Caco-2 (cell line): ENCODE data around the gene ERC2. TPM values are rescaled to one million over a fixed set of nuclear protein-coding genes. Genes with fewer than 3 reads are reported as not detected.
A peak's percentile ranks its signal among the peaks of the same experiment; 100 is the strongest.

Experiments
- BruUV-seq: library from RNA; stranded (reverse); fragments of 400-500 nt; replicated peaks from 2 replicates; lab custom pipeline; 2021; lab: Mats Ljungman, UMichigan
- CTCF ChIA-PET: fragments of 300-600 bp; sonication (Branson Sonifier 250); formaldehyde crosslinking; loops from one replicate; lab custom pipeline; 2022; ENCODE audit warnings: antibody characterized with exemption; lab: Charles Lee
- POLR2A ChIA-PET: fragments of 300-600 bp; sonication (Branson Sonifier 250); formaldehyde crosslinking; loops from one replicate; lab custom pipeline; 2022; ENCODE audit warnings: antibody characterized with exemption; lab: Charles Lee
- DNase-seq, 2 experiments: peaks; one replicate each; pipeline versions ENCODE4 v3.0.0 to v3.0.0-alpha.2; 2020 to 2022
- H3K27me3 ChIP-seq: replicated peaks from 2 replicates; pipeline ENCODE4 v1.6.0; 2011; ENCODE audit warnings: low read length; ENCODE audit not compliant: control insufficient read depth, insufficient read depth
- H3K36me3 ChIP-seq: 2 replicates; pipeline ENCODE4 v1.5.1; 2011; ENCODE audit warnings: low read length; ENCODE audit not compliant: control insufficient read depth, insufficient read depth
- H3K4me1 ChIP-seq: fragments of 250-450 bp; sonication (Bioruptor Pico); 2 replicates; pipeline ENCODE4 v1.5.1; 2020; ENCODE audit warnings: mild to moderate bottlenecking
- H3K4me3 ChIP-seq: 2 replicates; pipeline ENCODE4 v1.5.1; 2011; ENCODE audit warnings: low read depth, mild to moderate bottlenecking, control low read depth, low read length
- H3K9me3 ChIP-seq: fragments of 250-450 bp; sonication (Bioruptor Pico); 2 replicates; pipeline ENCODE4 v1.5.1; 2020; ENCODE audit warnings: mild to moderate bottlenecking, moderate library complexity
- H3K27ac Mint-ChIP-seq: one replicate; pipeline ENCODE4 v1.8.0; 2022; ENCODE audit warnings: mixed read lengths; ENCODE audit not compliant: unreplicated experiment
- H3K27me3 Mint-ChIP-seq: one replicate; pipeline ENCODE4 v1.8.0; 2022; ENCODE audit warnings: mixed read lengths; ENCODE audit not compliant: insufficient read depth, unreplicated experiment
- H3K36me3 Mint-ChIP-seq: one replicate; pipeline ENCODE4 v1.8.0; 2022; ENCODE audit warnings: mild to moderate bottlenecking, mixed read lengths; ENCODE audit not compliant: insufficient read depth, unreplicated experiment
- H3K4me1 Mint-ChIP-seq: one replicate; pipeline ENCODE4 v1.8.0; 2022; ENCODE audit warnings: low read depth, mixed read lengths; ENCODE audit not compliant: unreplicated experiment
- H3K4me3 Mint-ChIP-seq: one replicate; pipeline ENCODE4 v1.8.0; 2022; ENCODE audit warnings: mild to moderate bottlenecking, moderate library complexity, mixed read lengths; ENCODE audit not compliant: unreplicated experiment
- H3K9me3 Mint-ChIP-seq: one replicate; pipeline ENCODE4 v1.8.0; 2022; ENCODE audit warnings: mixed read lengths; ENCODE audit not compliant: unreplicated experiment
- intact Hi-C: fragments of 100-400 bp; cut with micrococcal nuclease; formaldehyde crosslinking; loops from one replicate; pipeline ENCODE4 v1.10.0; 2022; ENCODE audit not compliant: unreplicated experiment
- total RNA-seq: library from RNA; stranded (reverse); gene quantifications from 2 replicates; pipeline ENCODE4 v1.2.3, GENCODE V29; 2022
- TF ChIP-seq, protein P1 (sequence below), 2 experiments: fragments of 200-600 bp in 1 of 2; IDR thresholded peaks; 1 replicate in 1 of 2; 2 replicates in 1 of 2; pipeline versions ENCODE4 v1.5.1 to v1.8.0; 2011 to 2022; ENCODE audit warnings: antibody characterized with exemption in 1 of 2, control low read depth in 1 of 2, inconsistent platforms in 1 of 2, low read depth in 1 of 2, low read length in 1 of 2, mild to moderate bottlenecking in 1 of 2, moderate library complexity in 1 of 2; ENCODE audit not compliant: insufficient read depth in 1 of 2, severe bottlenecking in 1 of 2, unreplicated experiment in 1 of 2

ERC2 gene
- total RNA-seq, 1 experiment from 2014 or later, result 0.54 TPM

DNA sequence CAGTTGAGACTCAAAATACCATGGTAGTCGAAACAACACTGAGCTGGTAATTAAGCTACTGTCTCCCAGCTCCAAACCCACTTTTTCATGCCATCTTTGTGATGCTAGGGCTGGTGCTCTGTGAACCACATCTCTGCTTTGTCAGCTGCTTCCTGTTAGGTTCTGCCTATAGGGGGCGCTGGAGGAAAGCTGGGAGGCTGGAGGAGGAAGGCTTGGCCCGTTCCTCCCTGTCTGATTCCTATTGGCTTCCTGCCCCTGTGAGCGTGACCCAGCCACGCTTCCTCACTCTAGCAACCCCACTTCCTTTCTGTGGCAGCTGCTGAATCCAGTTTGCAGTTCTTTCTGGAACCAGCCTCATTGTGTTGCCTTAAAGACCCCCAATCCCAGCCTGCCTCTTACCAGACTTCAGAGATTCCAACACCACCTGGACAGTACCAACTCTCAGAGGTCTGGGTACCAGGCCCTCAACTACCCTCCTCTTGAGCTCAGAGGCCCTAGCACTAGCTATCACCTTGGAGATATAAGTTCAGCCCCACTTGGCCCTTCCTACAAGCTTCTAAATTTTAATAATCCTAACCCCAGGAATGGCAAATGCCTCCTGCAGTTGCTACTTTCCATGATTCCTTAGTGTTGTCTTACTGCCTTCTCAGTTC, 120.9 kb downstream of the ERC2 start:
- H3K27me3 ChIP-seq, result no peaks in the 10 kb centered on the region
- H3K4me1 ChIP-seq, result no peaks in the 10 kb centered on the region
- BruUV-seq, result no TSS peak
- Mint-ChIP-seq H3K4me1 (no peaks in the 10 kb centered on the region), H3K9me3 (no peaks in the 10 kb centered on the region), H3K27ac (no peak overlapping the region), H3K4me3 (no peak overlapping the region), H3K27me3 (peaks cover 4% of the 10 kb centered on the region), H3K36me3 (no peaks in the 10 kb centered on the region)
- POLR2A ChIA-PET, result no interaction called here
- H3K9me3 ChIP-seq, result no peaks in the 10 kb centered on the region
- intact Hi-C loops, result no loop called here
- CTCF ChIA-PET, result no interaction called here
- no peak overlapping the region for H3K4me3 ChIP-seq
- no peaks in the 10 kb centered on the region for H3K36me3 ChIP-seq
- TF ChIP-seq, protein P1, sequence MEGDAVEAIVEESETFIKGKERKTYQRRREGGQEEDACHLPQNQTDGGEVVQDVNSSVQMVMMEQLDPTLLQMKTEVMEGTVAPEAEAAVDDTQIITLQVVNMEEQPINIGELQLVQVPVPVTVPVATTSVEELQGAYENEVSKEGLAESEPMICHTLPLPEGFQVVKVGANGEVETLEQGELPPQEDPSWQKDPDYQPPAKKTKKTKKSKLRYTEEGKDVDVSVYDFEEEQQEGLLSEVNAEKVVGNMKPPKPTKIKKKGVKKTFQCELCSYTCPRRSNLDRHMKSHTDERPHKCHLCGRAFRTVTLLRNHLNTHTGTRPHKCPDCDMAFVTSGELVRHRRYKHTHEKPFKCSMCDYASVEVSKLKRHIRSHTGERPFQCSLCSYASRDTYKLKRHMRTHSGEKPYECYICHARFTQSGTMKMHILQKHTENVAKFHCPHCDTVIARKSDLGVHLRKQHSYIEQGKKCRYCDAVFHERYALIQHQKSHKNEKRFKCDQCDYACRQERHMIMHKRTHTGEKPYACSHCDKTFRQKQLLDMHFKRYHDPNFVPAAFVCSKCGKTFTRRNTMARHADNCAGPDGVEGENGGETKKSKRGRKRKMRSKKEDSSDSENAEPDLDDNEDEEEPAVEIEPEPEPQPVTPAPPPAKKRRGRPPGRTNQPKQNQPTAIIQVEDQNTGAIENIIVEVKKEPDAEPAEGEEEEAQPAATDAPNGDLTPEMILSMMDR (IDR thresholded peaks at IDR 0.05; ENCODE audit: insufficient read depth in 1 of 2, low read depth in 1 of 2, low read length in 1 of 2, severe bottlenecking in 1 of 2, unreplicated experiment in 1 of 2), result peak in 1 of 2 experiments; percentile 18
- DNase-seq, result peak in 1 of 2 experiments; percentile 9

DNA sequence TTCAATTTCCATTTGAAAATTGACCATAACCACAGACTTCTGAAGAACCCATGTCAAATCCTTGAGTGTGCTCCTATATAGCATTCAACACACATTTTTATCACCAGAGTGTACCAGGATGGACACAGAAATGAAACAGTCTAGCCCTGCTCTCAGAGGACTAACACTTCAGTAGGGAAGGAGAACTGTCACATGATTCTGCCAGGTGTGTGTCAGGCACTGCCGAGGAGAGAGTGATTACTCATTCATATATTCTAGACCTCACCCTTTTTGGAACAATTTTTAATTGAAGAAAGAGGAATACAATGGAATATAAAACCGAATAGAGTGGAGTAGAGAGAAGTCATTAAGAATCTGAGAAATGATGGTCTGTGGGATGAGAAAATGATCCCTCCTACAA, 125.8 kb downstream of the ERC2 start:
- DNase-seq, result no peak
- no peak overlapping the region for H3K4me3 ChIP-seq
- no peaks in the 10 kb centered on the region for H3K4me1 ChIP-seq
- intact Hi-C loops, result no loop called here
- POLR2A ChIA-PET, result no interaction called here
- H3K9me3 ChIP-seq, result no peaks in the 10 kb centered on the region
- CTCF ChIA-PET, result interaction anchor here (0.5 kb wide), 1 partner anchor 1325 kb away, joined by 3 read pairs; no protein-coding TSS in a partner anchor
- Mint-ChIP-seq H3K4me1 (no peaks in the 10 kb centered on the region), H3K4me3 (no peak overlapping the region), H3K9me3 (no peaks in the 10 kb centered on the region), H3K36me3 (no peaks in the 10 kb centered on the region), H3K27me3 (no peaks in the 10 kb centered on the region), H3K27ac (no peak overlapping the region)
- no peaks in the 10 kb centered on the region for H3K27me3 ChIP-seq
- TF ChIP-seq, protein P1 (IDR thresholded peaks at IDR 0.05; ENCODE audit: insufficient read depth in 1 of 2, low read depth in 1 of 2, low read length in 1 of 2, severe bottlenecking in 1 of 2, unreplicated experiment in 1 of 2), result no peak
- BruUV-seq, result no TSS peak
- H3K36me3 ChIP-seq, result no peaks in the 10 kb centered on the region

GRCh38 chr3:56339671-56340070, 128.6 kb downstream of the ERC2 start:
- Mint-ChIP-seq H3K27me3 (no peaks in the 10 kb centered on the region), H3K36me3 (no peaks in the 10 kb centered on the region), H3K4me1 (no peaks in the 10 kb centered on the region), H3K27ac (no peak overlapping the region), H3K9me3 (no peaks in the 10 kb centered on the region), H3K4me3 (no peak overlapping the region)
- H3K36me3 ChIP-seq, result no peaks in the 10 kb centered on the region
- DNase-seq, result no peak
- intact Hi-C loops, result loop anchor here (1.0 kb wide), 2 partner anchors 108 to 155 kb away; no protein-coding TSS in a partner anchor
- no peaks in the 10 kb centered on the region for H3K9me3 ChIP-seq
- BruUV-seq, result no TSS peak
- TF ChIP-seq, protein P1 (IDR thresholded peaks at IDR 0.05; ENCODE audit: insufficient read depth in 1 of 2, low read depth in 1 of 2, low read length in 1 of 2, severe bottlenecking in 1 of 2, unreplicated experiment in 1 of 2), result no peak
- no peaks in the 10 kb centered on the region for H3K27me3 ChIP-seq
- POLR2A ChIA-PET, result no interaction called here
- H3K4me3 ChIP-seq, result no peak overlapping the region
- CTCF ChIA-PET, result interaction anchor here (1.4 kb wide), 1 partner anchor 155 kb away, joined by 3 read pairs; no protein-coding TSS in a partner anchor
- H3K4me1 ChIP-seq, result no peaks in the 10 kb centered on the region
